CD14-positive monocyte (primary cell): Measurements from ENCODE around the gene BET1. TPM values are rescaled to one million over a fixed set of nuclear protein-coding genes. Genes with fewer than 3 reads are reported as not detected.

Experiments used
- DNase-seq, 3 donors: peaks; one replicate each; pipeline ENCODE4 v3.0.0-alpha.2; 2011 to 2022
- H2AFZ ChIP-seq: 2 replicates; pipeline ENCODE4 v1.6.0; 2012; ENCODE audit warnings: mild to moderate bottlenecking, low read depth, low read length, inconsistent platforms; ENCODE audit not compliant: insufficient read depth, poor library complexity, severe bottlenecking
- H3K27ac ChIP-seq, 2 donors: 1 replicate in 1 of 2; 2 replicates in 1 of 2; pipeline ENCODE4 v1.5.1; 2012 to 2013; ENCODE audit warnings: low read length in 2 of 2, control low read depth in 1 of 2, inconsistent platforms in 1 of 2, low read depth in 1 of 2, mild to moderate bottlenecking in 1 of 2
- H3K27me3 ChIP-seq, 2 donors: one replicate each; pipeline versions ENCODE4 v1.6.0 to v1.6.1; 2011 to 2013; ENCODE audit warnings: low read length in 2 of 2; ENCODE audit not compliant: control insufficient read depth in 2 of 2, insufficient read depth in 2 of 2
- H3K36me3 ChIP-seq, 2 donors: replicated peaks in 1 of 2; 1 replicate in 1 of 2; 2 replicates in 1 of 2; pipeline versions ENCODE4 v1.5.1 to v1.6.1; 2012 to 2013; ENCODE audit warnings: low read length in 2 of 2, control low read depth in 1 of 2, inconsistent platforms in 1 of 2, mild to moderate bottlenecking in 1 of 2; ENCODE audit not compliant: insufficient read depth in 2 of 2, control insufficient read depth in 1 of 2
- H3K4me1 ChIP-seq, 2 donors: 1 replicate in 1 of 2; 2 replicates in 1 of 2; pipeline versions ENCODE4 v1.5.1 to v1.6.1; 2012 to 2013; ENCODE audit warnings: low read length in 2 of 2, control low read depth in 1 of 2, inconsistent platforms in 1 of 2, mild to moderate bottlenecking in 1 of 2, moderate library complexity in 1 of 2; ENCODE audit not compliant: insufficient read depth in 2 of 2, control insufficient read depth in 1 of 2
- H3K4me2 ChIP-seq: replicated peaks from 2 replicates; pipeline ENCODE3; 2012; ENCODE audit warnings: low read length, moderate library complexity, mild to moderate bottlenecking; ENCODE audit not compliant: poor library complexity, severe bottlenecking; ENCODE audit errors: extremely low read depth
- H3K4me3 ChIP-seq, 3 experiments: fragments of 200-600 bp in 1 of 3; sonication (generic) in 1 of 3; replicated peaks in 1 of 3; 1 replicate in 2 of 3; 2 replicates in 1 of 3; pipeline ENCODE4 v1.5.1; 2011 to 2013; ENCODE audit warnings: low read length in 3 of 3, mild to moderate bottlenecking in 3 of 3, control low read depth in 2 of 3, low read depth in 2 of 3, inconsistent platforms in 1 of 3, moderate library complexity in 1 of 3
- H3K79me2 ChIP-seq: 2 replicates; pipeline ENCODE4 v1.6.0; 2012; ENCODE audit warnings: mild to moderate bottlenecking, control low read depth, inconsistent platforms, low read length, moderate library complexity; ENCODE audit not compliant: insufficient read depth
- H3K9ac ChIP-seq: 2 replicates; pipeline ENCODE4 v1.6.0; 2017; ENCODE audit warnings: low read length, mild to moderate bottlenecking; ENCODE audit not compliant: insufficient read depth, poor library complexity, severe bottlenecking
- H3K9me3 ChIP-seq, 2 donors: replicated peaks in 1 of 2; 1 replicate in 1 of 2; 2 replicates in 1 of 2; pipeline versions ENCODE4 v1.5.1 to v1.6.1; 2012 to 2013; ENCODE audit warnings: low read length in 2 of 2, control low read depth in 1 of 2; ENCODE audit not compliant: control insufficient read depth in 1 of 2, insufficient read depth in 1 of 2
- H4K20me1 ChIP-seq: 2 replicates; pipeline ENCODE4 v1.6.0; 2012; ENCODE audit warnings: mild to moderate bottlenecking, low read length, control low read depth, moderate library complexity; ENCODE audit not compliant: insufficient read depth
- H3K27ac Mint-ChIP-seq, 7 donors: one replicate each; pipeline ENCODE4 v1.8.0; 2020; ENCODE audit warnings: mild to moderate bottlenecking in 7 of 7, mixed read lengths in 7 of 7, moderate library complexity in 6 of 7, inconsistent platforms in 2 of 7
- H3K27me3 Mint-ChIP-seq, 3 donors: one replicate each; pipeline ENCODE4 v1.8.0; 2021 to 2022; ENCODE audit warnings: low read depth in 3 of 3, mild to moderate bottlenecking in 3 of 3, mixed read lengths in 3 of 3, moderate library complexity in 3 of 3, inconsistent platforms in 1 of 3
- H3K36me3 Mint-ChIP-seq, 2 donors: one replicate each; pipeline ENCODE4 v1.8.0; 2020; ENCODE audit warnings: mixed read lengths in 2 of 2, inconsistent platforms in 1 of 2, mild to moderate bottlenecking in 1 of 2
- H3K4me1 Mint-ChIP-seq: one replicate; pipeline ENCODE4 v1.8.0; 2020; ENCODE audit warnings: mild to moderate bottlenecking, mixed read lengths
- H3K4me3 Mint-ChIP-seq, 2 donors: one replicate each; pipeline ENCODE4 v1.8.0; 2020; ENCODE audit warnings: mild to moderate bottlenecking in 2 of 2, mixed read lengths in 2 of 2, moderate library complexity in 1 of 2
- H3K9me3 Mint-ChIP-seq, 7 donors: one replicate each; pipeline ENCODE4 v1.8.0; 2020 to 2022; ENCODE audit warnings: mixed read lengths in 7 of 7, mild to moderate bottlenecking in 6 of 7, moderate library complexity in 6 of 7, inconsistent platforms in 2 of 7
- WGBS: methylation state at CpG from one replicate; pipeline ENCODE4 v1.1.5; 2013; ENCODE audit warnings: missing lambda C conversion rate; ENCODE audit not compliant: insufficient coverage; 5-methylcytosine and 5-hydroxymethylcytosine counted together
- intact Hi-C, 2 donors: fragments of 100-400 bp; cut with micrococcal nuclease; formaldehyde crosslinking; loops; one replicate each; pipeline versions ENCODE4 v1.15.0 to v1.15.1; 2023
- polyA plus RNA-seq, 3 donors: library from polyadenylated mRNA; depleted of rRNA in 1 of 3; unstranded in 2 of 3; stranded (reverse) in 1 of 3; fragments of 300-500 nt in 2 of 3; fragments of >200 nt in 1 of 3; fragmentation: Illumina TruSeq in 2 of 3; gene quantifications; 1 replicate in 2 of 3; 2 replicates in 1 of 3; pipeline ENCODE4 v1.2.3, GENCODE V29; 2012 to 2021
- TF ChIP-seq, protein P1 (sequence below): fragments of 200-600 bp; IDR thresholded peaks from one replicate; pipeline ENCODE4 v1.8.0; 2022; ENCODE audit warnings: antibody characterized with exemption, mild to moderate bottlenecking

BET1 gene
- polyA plus RNA-seq, 3 donors: 5.4 to 14.1 (median 8.2) TPM

DNA sequence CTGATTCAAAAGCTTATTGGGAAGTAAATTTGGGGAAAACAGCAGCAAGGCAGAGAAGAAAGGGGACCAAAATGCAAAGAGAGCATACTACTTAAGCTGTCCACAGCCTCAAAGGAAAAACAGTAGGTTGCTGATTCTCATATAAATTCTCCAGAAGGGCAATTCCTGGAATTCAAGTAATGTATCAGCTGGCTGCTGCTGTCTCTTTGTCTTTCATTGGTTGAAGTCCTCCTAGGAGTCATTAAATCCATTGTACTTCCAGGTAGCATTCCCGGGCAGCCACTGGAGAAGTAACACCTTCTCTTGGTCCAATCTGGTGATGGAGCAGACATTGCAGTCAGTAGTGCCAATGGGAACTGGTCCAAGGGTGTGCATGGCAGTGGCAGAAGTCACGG, 22.7 kb downstream of the BET1 start:
- intact Hi-C loops: no loop called here
- no peak for DNase-seq
- Histone ChIP-seq H4K20me1 (no peaks in the 10 kb centered on the region), H3K27me3 (no peaks in the 10 kb centered on the region), H3K79me2 (no peaks in the 10 kb centered on the region), H3K4me2 (no peak overlapping the region), H3K4me1 (no peaks in the 10 kb centered on the region), H3K9me3 (no peaks in the 10 kb centered on the region), H3K36me3 (no peaks in the 10 kb centered on the region), H3K9ac (no peak overlapping the region), H2AFZ (no peak overlapping the region), H3K27ac (no peak overlapping the region), H3K4me3 (no peak overlapping the region)
- TF ChIP-seq, protein P1, sequence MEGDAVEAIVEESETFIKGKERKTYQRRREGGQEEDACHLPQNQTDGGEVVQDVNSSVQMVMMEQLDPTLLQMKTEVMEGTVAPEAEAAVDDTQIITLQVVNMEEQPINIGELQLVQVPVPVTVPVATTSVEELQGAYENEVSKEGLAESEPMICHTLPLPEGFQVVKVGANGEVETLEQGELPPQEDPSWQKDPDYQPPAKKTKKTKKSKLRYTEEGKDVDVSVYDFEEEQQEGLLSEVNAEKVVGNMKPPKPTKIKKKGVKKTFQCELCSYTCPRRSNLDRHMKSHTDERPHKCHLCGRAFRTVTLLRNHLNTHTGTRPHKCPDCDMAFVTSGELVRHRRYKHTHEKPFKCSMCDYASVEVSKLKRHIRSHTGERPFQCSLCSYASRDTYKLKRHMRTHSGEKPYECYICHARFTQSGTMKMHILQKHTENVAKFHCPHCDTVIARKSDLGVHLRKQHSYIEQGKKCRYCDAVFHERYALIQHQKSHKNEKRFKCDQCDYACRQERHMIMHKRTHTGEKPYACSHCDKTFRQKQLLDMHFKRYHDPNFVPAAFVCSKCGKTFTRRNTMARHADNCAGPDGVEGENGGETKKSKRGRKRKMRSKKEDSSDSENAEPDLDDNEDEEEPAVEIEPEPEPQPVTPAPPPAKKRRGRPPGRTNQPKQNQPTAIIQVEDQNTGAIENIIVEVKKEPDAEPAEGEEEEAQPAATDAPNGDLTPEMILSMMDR: no peak
- Mint-ChIP-seq H3K4me3 (no peak overlapping the region), H3K4me1 (no peaks in the 10 kb centered on the region), H3K9me3 (peaks cover 0 to 1% (median 0%) of the 10 kb centered on the region in 7 donors), H3K36me3 (no peaks in the 10 kb centered on the region), H3K27me3 (peaks cover 1 to 2% (median 2%) of the 10 kb centered on the region in 3 donors), H3K27ac (no peak overlapping the region)
- 90% methylated on average over 2 of the region's 2 CpGs for WGBS

DNA sequence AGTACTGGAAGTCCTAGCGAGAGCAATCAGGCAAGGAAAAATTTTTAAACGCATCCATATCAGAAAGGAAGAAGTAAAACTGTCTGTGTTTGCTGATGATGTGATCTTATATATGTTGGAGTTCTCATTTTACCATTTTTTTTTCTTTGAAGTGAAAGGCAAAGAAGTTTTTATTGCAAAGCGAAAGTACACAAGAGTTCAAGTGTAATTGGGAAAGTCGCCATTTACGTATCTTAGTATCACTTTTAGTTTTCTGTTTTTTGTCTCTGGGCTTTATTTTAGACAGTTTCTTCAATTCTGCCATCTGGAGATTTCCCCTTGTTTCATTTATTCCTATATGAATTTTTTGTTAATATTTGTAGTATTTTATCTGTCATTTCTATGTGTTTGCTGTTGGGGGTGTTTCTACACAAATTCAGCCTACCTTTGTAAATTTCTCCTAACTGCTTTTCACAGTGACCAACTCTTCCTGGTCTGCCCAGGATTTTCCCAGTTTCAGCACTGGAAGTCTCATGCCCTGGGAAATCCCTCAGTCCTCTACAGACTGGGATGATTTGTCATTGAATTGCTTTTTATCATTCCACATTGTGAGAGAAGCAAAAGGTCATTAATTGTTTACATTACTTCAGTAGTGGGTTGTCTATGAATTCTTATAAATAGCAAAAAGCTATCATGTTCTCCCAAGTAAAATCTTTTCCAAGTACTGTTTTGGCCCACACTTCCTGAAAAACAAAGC, 23.2 kb downstream of the BET1 start:
- no peaks in the 10 kb centered on the region for H3K4me1 ChIP-seq
- H4K20me1 ChIP-seq: no peaks in the 10 kb centered on the region
- no peaks in the 10 kb centered on the region for H3K79me2 ChIP-seq
- DNase-seq: no peak
- H3K9me3 Mint-ChIP-seq: peaks cover 0 to 1% (median 0%) of the 10 kb centered on the region in 7 donors
- no peaks in the 10 kb centered on the region for H3K27me3 ChIP-seq
- H3K27me3 Mint-ChIP-seq: peaks cover 1 to 2% (median 2%) of the 10 kb centered on the region in 3 donors
- no peak overlapping the region for H3K27ac ChIP-seq
- no peaks in the 10 kb centered on the region for H3K36me3 ChIP-seq
- no peak overlapping the region for H3K27ac Mint-ChIP-seq
- no peak overlapping the region for H3K4me2 ChIP-seq
- H3K4me3 Mint-ChIP-seq: no peak overlapping the region
- H2AFZ ChIP-seq: no peak overlapping the region
- no peaks in the 10 kb centered on the region for H3K4me1 Mint-ChIP-seq
- WGBS: 100% methylated on average over 2 of the region's 5 CpGs
- H3K9ac ChIP-seq: no peak overlapping the region
- no peaks in the 10 kb centered on the region for H3K36me3 Mint-ChIP-seq
- TF ChIP-seq, protein P1: no peak
- intact Hi-C loops: no loop called here
- H3K4me3 ChIP-seq: no peak overlapping the region
- H3K9me3 ChIP-seq: no peaks in the 10 kb centered on the region
